ENCODE measurements around the gene LRRC32.

GRCh38 chr11:76692956-76693355 is 22.4 kb upstream of the LRRC32 start:
- TF ChIP-seq CTCF (conservative IDR thresholded peaks at IDR 0.05; ENCODE audit: low read length) (no peak), EZH2phosphoT487 (IDR thresholded peaks at IDR 0.05; ENCODE audit: borderline replicate concordance, low read depth, low read length) (no peak)

All from OCI-LY7 (cell line).